ENCODE results near the gene GPR132. TPM values are rescaled to one million over a fixed set of nuclear protein-coding genes. Genes with fewer than 3 reads are reported as not detected.
"Not testable (repeated sequence)": the region's sequence is repeated elsewhere in the genome, so short reads cannot be mapped to it uniquely, and the experiment has no call there.

GPR132 gene
- total and polyA plus RNA-seq, 2 of the 8 experiments (the other 6 are each of a cell fraction or from before 2014, with no cell fraction given): 0.11 TPM; not detected in 1

GRCh38 chr14:105082703-105083102, 17.5 kb upstream of the GPR132 start (continued):
- TF ChIP-seq CBX8 (IDR thresholded peaks at IDR 0.05; ENCODE audit: borderline replicate concordance, low read depth, low read length) (no peak), BCL11A (IDR thresholded peaks at IDR 0.05; ENCODE audit: low read depth in 2 of 2, low read length in 2 of 2) (no peak)

GRCh38 chr14:105081473-105081872, 16.2 kb upstream of the GPR132 start:
- H2AFZ ChIP-seq (ENCODE audit: low read length); H2BK12ac ChIP-seq (ENCODE audit: low read depth, low read length); DNase-seq (ENCODE audit: low read depth in 1 of 2, low spot score in 2 of 2); H3K4ac ChIP-seq (replicated peaks; ENCODE audit: insufficient read length, low read depth, low read length); H3K27ac ChIP-seq (ENCODE audit: low read depth, low read length); H2AK5ac ChIP-seq (ENCODE audit: low read depth, low read length); H2BK15ac ChIP-seq (ENCODE audit: low read length); H4K8ac ChIP-seq (ENCODE audit: extremely low read depth, insufficient read depth, low read length); H3K56ac ChIP-seq (replicated peaks; ENCODE audit: insufficient read length, low read depth, low read length); H3K18ac ChIP-seq (ENCODE audit: extremely low read depth, low read length); H3K79me2 ChIP-seq (ENCODE audit: control insufficient read depth in 1 of 2, insufficient read depth in 2 of 2, low read length in 2 of 2); H2BK20ac ChIP-seq (ENCODE audit: low read length); H3K14ac ChIP-seq (ENCODE audit: insufficient read length); H3K23ac ChIP-seq (ENCODE audit: insufficient read length); H3K4me1 ChIP-seq (replicated peaks in 1 of 4; ENCODE audit: control insufficient read depth in 3 of 4, insufficient read depth in 4 of 4, low read length in 3 of 4); H3K36me3 ChIP-seq (ENCODE audit: control insufficient read depth in 2 of 4, insufficient read depth in 4 of 4, low read length in 3 of 4); H4K5ac ChIP-seq (ENCODE audit: insufficient read length, low read depth, low read length); H4K91ac ChIP-seq (replicated peaks; ENCODE audit: insufficient read length, low read length); H3K9ac ChIP-seq (replicated peaks in 1 of 4; ENCODE audit: extremely low read depth in 1 of 4, low read depth in 3 of 4, low read length in 3 of 4); H2BK120ac ChIP-seq (replicated peaks; ENCODE audit: low read depth, low read length); H4K20me1 ChIP-seq (replicated peaks in 1 of 2; ENCODE audit: control insufficient read depth in 1 of 2, insufficient read depth in 2 of 2, low read length in 2 of 2); H2BK5ac ChIP-seq (ENCODE audit: low read depth, low read length); H3K4me2 ChIP-seq (ENCODE audit: insufficient read depth in 1 of 2, low read depth in 2 of 2, low read length in 2 of 2); H3K79me1 ChIP-seq (ENCODE audit: low read depth, low read length); H3K4me3 ChIP-seq (ENCODE audit: extremely low read depth in 1 of 4, insufficient read depth in 2 of 4, low read depth in 3 of 4, low read length in 4 of 4); FAIRE-seq; H3K9me3 ChIP-seq (ENCODE audit: insufficient read depth in 2 of 2, low read depth in 1 of 2, low read length in 1 of 2): not testable (repeated sequence)
- Histone ChIP-seq H3K23me2 (ENCODE audit: low read depth, low read length) (peaks cover 17% of the 10 kb centered on the region; the same call in 1 of the 2 replicates), H3K27me3 (replicated peaks in 1 of 4; ENCODE audit: control insufficient read depth in 3 of 4, extremely low read depth in 1 of 4, insufficient read depth in 3 of 4, low read length in 3 of 4) (peaks cover 0 to 15% (median 7%) of the 10 kb centered on the region in 4 experiments; a peak in 5 of 7 replicates)
- WGBS, 2 experiments (ENCODE audit: extremely low coverage in 1 of 2, insufficient coverage in 1 of 2, insufficient read length in 1 of 2, insufficient replicate concordance in 2 of 2, low coverage in 1 of 2, low lambda C conversion rate in 2 of 2, missing lambda C conversion rate in 1 of 2): 96% methylated on average over 8 of the region's 8 CpGs; no CpG with 5 or more reads in 1 of the 2 experiments
- ChIA-PET CTCF (ENCODE audit: partially characterized antibody) (interaction anchor here (0.6 to 2.9 kb wide), 6 partner anchors 9 to 108 kb away, joined by 3 to 14 read pairs (median 3); no protein-coding TSS in a partner anchor), POLR2A (ENCODE audit: partially characterized antibody) (interaction anchor here (0.7 kb wide), 1 partner anchor 84 kb away, joined by 4 read pairs; no protein-coding TSS in a partner anchor)

Measured in H1 (cell line).